ENCODE data around the gene ZNF469. TPM values are rescaled to one million over a fixed set of nuclear protein-coding genes. Genes with fewer than 3 reads are reported as not detected.

ZNF469 gene
- total RNA-seq, 1 experiment from 2014 or later: 3.2 TPM

DNA sequence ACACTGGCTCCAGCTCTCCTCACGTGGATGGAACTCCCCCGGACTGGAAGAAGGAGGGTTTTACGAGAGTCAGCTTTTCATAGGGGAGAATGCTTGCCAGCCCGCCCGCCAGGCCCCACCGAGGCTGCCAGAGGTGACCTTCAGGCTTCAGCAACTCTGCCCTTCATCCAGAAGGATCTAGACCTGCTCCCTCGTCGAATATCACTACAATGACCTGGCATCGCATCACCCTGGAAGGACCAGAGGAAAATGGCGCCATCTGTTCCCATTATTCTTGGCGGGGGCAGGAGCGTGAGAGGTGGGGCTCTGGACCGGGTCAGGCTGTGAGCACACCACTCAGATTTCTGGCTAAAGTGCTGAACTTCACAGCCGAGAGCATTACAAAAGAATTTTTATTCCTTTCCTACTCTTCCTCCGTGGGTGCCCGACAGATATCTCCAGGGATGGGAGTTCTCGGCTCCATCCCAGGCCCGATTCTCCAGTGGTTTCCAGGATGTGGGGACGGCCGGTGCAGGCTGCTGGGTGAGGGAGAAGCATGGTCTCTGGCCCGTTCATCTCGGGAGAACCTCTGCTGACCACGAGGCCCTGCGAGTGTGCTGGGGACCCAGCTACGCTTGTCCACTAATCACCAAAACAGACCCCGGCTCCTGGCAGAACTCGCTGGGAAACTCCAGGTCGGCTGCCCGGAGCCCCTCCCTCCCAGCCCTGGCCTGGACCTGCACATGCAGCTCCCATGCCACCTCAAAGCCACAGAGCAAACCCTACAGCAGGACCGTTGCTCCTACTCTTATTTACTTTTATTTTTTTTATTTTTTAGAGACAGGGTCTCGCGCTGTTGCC, 36.8 kb upstream of the ZNF469 start:
- CTCF ChIA-PET: interaction anchor here (0.6 kb wide), 1 partner anchor 9 kb away, joined by 4 read pairs; no protein-coding TSS in a partner anchor
- ATAC-seq (no peak), DNase-seq (ENCODE audit: low spot score) (no peak)
- TF ChIP-seq TCF7 (CRISPR knock-in tag; IDR thresholded peaks at IDR 0.05; ENCODE audit: low read depth) (no peak), ZNF396 (CRISPR knock-in tag; IDR thresholded peaks at IDR 0.05; ENCODE audit: borderline replicate concordance) (no peak), ZNF138 (CRISPR knock-in tag; conservative IDR thresholded peaks at IDR 0.05) (no peak), CTCF (IDR thresholded peaks at IDR 0.05) (no peak), FOXK1 (CRISPR knock-in tag; IDR thresholded peaks at IDR 0.05) (no peak), ATF3 (CRISPR knock-in tag; conservative IDR thresholded peaks at IDR 0.05) (no peak), ZNF512 (CRISPR knock-in tag; IDR thresholded peaks at IDR 0.05; ENCODE audit: borderline replicate concordance) (no peak), SP1 (CRISPR knock-in tag; conservative IDR thresholded peaks at IDR 0.05) (no peak), JUN (CRISPR knock-in tag; IDR thresholded peaks at IDR 0.05) (no peak), ESRRA (CRISPR knock-in tag; IDR thresholded peaks at IDR 0.05; ENCODE audit: borderline replicate concordance) (no peak), GTF2I (CRISPR knock-in tag; conservative IDR thresholded peaks at IDR 0.05) (no peak), ATF1 (CRISPR knock-in tag; IDR thresholded peaks at IDR 0.05) (no peak)
- TF ChIP-seq, protein P1, sequence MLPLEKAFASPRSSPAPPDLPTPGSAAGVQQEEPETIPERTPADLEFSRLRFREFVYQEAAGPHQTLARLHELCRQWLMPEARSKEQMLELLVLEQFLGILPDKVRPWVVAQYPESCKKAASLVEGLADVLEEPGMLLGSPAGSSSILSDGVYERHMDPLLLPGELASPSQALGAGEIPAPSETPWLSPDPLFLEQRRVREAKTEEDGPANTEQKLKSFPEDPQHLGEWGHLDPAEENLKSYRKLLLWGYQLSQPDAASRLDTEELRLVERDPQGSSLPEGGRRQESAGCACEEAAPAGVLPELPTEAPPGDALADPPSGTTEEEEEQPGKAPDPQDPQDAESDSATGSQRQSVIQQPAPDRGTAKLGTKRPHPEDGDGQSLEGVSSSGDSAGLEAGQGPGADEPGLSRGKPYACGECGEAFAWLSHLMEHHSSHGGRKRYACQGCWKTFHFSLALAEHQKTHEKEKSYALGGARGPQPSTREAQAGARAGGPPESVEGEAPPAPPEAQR (CRISPR knock-in tag; IDR thresholded peaks at IDR 0.05): no peak
- TF ChIP-seq, protein P2, sequence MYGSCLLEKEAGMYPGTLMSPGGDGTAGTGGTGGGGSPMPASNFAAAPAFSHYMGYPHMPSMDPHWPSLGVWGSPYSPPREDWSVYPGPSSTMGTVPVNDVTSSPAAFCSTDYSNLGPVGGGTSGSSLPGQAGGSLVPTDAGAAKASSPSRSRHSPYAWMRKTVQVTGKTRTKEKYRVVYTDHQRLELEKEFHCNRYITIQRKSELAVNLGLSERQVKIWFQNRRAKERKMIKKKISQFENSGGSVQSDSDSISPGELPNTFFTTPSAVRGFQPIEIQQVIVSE (CRISPR knock-in tag; IDR thresholded peaks at IDR 0.05; ENCODE audit: borderline replicate concordance): no peak
- TF ChIP-seq, protein P3, sequence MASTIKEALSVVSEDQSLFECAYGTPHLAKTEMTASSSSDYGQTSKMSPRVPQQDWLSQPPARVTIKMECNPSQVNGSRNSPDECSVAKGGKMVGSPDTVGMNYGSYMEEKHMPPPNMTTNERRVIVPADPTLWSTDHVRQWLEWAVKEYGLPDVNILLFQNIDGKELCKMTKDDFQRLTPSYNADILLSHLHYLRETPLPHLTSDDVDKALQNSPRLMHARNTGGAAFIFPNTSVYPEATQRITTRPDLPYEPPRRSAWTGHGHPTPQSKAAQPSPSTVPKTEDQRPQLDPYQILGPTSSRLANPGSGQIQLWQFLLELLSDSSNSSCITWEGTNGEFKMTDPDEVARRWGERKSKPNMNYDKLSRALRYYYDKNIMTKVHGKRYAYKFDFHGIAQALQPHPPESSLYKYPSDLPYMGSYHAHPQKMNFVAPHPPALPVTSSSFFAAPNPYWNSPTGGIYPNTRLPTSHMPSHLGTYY (CRISPR knock-in tag; IDR thresholded peaks at IDR 0.05): no peak
- TF ChIP-seq, protein P4, sequence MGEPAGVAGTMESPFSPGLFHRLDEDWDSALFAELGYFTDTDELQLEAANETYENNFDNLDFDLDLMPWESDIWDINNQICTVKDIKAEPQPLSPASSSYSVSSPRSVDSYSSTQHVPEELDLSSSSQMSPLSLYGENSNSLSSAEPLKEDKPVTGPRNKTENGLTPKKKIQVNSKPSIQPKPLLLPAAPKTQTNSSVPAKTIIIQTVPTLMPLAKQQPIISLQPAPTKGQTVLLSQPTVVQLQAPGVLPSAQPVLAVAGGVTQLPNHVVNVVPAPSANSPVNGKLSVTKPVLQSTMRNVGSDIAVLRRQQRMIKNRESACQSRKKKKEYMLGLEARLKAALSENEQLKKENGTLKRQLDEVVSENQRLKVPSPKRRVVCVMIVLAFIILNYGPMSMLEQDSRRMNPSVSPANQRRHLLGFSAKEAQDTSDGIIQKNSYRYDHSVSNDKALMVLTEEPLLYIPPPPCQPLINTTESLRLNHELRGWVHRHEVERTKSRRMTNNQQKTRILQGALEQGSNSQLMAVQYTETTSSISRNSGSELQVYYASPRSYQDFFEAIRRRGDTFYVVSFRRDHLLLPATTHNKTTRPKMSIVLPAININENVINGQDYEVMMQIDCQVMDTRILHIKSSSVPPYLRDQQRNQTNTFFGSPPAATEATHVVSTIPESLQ (CRISPR knock-in tag; IDR thresholded peaks at IDR 0.05): no peak
- H3K27ac Mint-ChIP-seq: no peak overlapping the region
- no peaks in the 10 kb centered on the region for H3K27me3 Mint-ChIP-seq (ENCODE audit: low read depth)
- POLR2A ChIA-PET: no interaction called here
- no peaks in the 10 kb centered on the region for H3K36me3 Mint-ChIP-seq
- H3K9me3 Mint-ChIP-seq: peaks cover 22% of the 10 kb centered on the region
- H3K4me3 Mint-ChIP-seq: no peak overlapping the region
- H3K4me1 Mint-ChIP-seq: no peaks in the 10 kb centered on the region

Data from WTC11 (cell line).